HG03354 (cell line): Measurements from ENCODE around the gene PSG7.
"Not testable (repeated sequence)": the region's sequence is repeated elsewhere in the genome, so short reads cannot be mapped to it uniquely, and the experiment has no call there.

Experiments
- ATAC-seq: cut with Tn5 transposase; IDR thresholded peaks from one replicate; pipeline ENCODE4 v1.9.1; 2021; ENCODE audit warnings: mild to moderate bottlenecking; ENCODE audit not compliant: unreplicated experiment, poor library complexity, severe bottlenecking

The PSG7 gene

DNA sequence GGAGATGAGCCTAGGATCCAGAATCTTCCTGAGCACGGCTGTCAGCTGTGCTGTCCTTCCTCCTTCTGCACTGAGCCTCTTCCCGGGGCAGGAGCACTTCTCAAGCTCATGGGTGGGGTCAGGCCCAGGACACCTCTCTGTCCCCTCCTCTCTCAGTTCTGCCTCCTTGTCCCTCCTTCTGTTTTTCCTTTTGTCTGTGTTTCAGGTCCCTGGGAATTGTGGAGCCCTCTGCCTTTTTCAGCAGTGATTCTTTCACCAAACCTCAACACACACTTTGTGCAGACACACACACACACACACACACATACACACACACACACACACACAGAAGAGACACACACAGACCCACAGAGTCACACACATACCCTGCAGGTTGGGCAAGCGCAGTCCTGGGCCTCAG lies at the start of gene PSG7:
Gene PSG7 (minus strand): TSS at position 101 of the 400 bp plus-strand sequence. CDS start 131 bp downstream, outside the sequence.
- ATAC-seq: not testable (repeated sequence)

DNA sequence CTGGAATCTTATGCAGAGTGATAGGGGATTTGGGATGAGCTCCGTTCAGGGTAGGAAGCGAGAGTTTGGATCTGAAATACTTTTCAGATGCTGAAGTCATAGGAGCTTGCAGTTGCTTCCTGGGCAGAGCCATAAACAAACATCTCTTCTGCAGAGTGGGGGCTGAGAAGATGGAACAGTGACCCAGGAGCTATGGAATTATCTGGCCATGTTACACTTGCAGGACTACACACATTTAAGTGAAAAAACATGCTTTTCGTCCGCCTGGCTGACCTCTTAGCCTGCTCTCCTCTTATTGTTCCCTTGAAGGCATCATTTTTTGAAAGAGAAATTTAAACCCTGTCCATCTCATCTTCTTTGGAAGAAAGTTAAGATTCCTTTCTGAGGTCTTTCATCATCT lies 48.6 kb upstream of the PSG7 start:
- ATAC-seq: no peak

- not testable (repeated sequence) for ATAC-seq
Observed at GRCh38 chr19:42982111-42982510, 45.1 kb upstream of the PSG7 start.

- not testable (repeated sequence) for ATAC-seq
Observed at GRCh38 chr19:42971451-42971850, 34.4 kb upstream of the PSG7 start.

DNA sequence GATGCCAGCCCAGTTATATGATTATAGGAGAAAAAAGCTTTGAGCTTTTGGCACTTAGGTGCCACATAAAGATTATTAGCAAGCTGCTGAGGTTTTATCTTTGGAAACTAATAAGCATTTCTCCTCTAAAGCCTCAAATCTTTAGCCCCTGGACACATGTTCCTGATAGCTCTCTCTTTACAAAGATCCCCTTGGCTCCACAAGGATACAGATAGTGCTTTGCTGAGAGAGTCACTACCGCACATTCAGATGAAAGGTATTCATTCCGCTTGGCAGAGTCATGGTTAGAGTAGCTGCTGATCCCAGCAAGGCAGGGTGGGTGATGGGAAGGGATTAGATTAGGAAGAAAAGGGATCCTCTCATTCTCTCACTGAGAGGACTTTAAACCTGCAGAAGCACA lies 28.2 kb upstream of the PSG7 start:
- ATAC-seq: no peak

- no peak for ATAC-seq
Observed at GRCh38 chr19:42961119-42961518, 24.1 kb upstream of the PSG7 start.

DNA sequence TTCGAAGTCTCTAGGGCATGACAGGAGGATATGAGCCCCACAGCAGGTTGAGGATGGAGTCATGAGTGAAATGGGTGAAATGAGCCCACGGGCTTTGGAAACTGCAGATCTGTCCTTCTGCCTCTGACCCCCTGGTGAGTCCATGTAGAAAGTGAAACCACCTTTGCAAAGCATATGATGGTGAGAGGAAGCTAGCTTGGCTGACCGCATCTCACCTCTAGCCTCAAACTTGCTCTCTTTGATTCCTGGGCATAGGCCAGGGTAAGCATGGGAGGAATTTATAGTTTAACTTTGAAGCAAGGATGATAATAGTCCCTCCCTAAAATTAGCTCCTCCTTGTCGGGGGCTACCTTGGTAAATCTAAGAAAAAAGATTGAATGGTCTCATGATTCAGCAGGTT lies 15.1 kb upstream of the PSG7 start:
- not testable (repeated sequence) for ATAC-seq

DNA sequence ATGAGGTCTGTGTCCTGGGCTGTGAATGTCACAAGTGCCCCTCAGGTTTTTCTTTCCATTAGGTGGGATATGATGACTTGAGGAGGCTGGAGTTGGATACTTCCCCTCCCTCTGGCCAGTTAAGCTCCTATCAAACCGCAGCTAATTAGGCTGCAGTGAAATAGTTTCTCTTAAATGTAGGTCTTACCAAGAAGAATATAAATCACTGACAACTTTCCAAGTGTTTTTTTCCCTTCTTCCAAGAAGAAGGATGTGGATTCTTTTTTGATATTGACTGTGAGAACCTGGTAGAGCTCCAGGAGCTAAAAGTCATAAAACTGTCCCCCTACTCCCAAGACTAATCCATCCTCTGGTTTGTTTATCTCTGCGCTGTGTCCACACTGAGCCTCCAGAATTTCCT lies 14.5 kb upstream of the PSG7 start:
- not testable (repeated sequence) for ATAC-seq

GRCh38 chr19:42942187-42942789 lies 5.3 kb upstream of the PSG7 start:
- ATAC-seq: no peak

DNA sequence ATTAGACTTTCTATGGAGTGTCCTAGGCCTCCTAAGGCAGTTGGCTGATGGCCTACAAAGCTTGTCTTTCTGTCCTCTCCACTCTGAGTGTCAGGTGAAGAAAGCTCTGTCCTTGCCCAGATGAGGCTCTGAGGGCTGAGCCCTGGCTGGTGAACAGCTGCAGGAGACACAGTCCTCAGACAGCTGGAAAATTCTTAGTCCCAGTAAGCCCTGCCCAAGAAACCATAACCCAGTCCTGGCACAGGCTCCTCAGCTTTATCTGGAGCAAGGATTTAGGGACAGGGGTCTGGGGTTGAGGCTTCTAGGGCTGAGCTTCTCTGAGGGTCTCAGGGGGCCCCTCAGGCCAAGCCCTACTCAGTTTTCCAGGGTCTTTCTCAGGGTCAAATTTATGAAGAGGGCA lies 2.3 kb downstream of the PSG7 start:
- ATAC-seq: not testable (repeated sequence)

DNA sequence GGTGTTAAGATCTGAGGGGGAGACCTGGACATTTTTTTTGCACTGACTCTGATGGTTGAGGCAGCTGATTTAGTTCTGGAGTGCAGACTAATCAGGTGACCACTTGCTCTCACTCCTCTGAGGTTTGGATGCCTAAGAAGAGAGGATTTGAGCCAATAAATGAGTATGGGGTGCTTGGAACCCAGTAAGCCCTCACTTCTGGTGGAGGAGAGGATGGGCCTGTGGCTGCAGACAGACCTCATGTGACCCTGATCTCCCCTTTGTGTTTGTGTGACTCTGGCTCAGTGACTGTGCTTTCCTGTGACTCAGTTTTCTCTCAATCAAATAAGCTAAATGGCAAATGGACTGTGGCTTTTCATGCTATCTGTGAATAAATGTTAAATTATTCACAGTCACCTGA lies 2.8 kb downstream of the PSG7 start:
- ATAC-seq: not testable (repeated sequence)

DNA sequence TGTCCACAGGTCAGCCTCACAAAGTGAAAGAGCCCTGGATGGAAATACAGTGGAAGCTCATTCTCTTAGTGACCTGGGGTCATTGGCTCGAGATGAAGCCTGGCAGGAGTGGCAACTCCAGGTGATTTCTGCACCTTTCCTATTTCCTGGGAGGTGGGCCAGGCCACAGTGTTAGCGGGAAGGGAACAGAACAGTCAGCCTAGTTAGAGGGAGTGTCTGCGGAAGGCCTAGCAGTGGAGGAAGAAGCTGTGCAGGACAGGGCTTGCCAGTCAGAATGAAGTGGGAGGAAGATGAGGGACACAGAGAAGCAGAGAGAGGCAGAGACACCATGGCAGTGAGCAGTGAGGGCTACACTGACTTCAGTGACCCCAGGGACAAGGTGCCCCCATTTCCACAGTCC lies 3.6 kb downstream of the PSG7 start:
- ATAC-seq: not testable (repeated sequence)

DNA sequence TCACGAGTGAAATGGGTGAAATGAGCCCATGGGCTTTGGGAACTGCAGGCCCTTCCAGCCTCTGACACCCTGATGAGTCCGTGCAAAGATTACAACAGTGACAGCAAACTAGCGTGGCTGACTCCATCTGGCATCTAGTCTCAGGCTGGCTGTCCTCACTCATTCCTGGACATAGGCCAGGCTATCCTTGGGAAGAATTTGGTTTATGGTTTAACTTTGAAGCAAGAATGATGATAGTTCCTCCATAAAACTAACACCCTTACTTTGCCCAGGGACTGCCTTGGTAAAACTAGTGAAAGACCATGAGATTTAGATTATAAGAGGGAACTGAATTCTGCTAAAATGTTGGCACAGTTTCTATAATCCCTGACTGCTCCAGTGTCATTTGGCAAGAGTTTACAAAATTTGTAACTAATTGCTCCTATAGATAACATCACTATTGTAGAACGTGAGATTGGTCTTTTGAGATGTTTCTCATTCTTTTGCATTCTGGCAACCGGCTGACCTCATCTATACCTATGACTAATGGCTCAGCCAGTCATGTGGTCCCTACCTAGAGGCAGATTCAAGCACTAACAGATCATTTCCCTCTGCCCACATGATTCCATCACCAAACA lies 4.4 kb downstream of the PSG7 start:
- not testable (repeated sequence) for ATAC-seq

GRCh38 chr19:42930214-42930613 lies 6.8 kb downstream of the PSG7 start:
- not testable (repeated sequence) for ATAC-seq

DNA sequence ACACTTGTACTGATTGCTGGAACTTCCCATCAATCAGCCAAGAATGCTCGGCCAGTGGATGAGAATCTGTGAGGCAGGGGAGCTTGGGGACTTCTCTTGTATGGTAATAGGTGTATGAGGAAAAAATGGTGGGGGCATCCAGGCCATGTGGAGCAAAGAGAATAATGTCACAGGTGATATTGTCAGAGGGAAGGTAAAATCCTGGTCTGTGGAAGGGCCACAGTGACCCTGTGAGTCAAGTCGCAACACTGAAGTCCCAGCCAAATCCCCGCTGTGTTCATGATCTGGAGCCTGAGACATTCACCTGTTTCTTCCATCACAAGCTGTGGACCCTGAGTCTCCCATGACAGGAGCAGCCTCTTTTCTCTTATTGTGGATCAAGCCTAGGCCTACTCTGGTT lies 8.1 kb downstream of the PSG7 start:
- no peak for ATAC-seq

DNA sequence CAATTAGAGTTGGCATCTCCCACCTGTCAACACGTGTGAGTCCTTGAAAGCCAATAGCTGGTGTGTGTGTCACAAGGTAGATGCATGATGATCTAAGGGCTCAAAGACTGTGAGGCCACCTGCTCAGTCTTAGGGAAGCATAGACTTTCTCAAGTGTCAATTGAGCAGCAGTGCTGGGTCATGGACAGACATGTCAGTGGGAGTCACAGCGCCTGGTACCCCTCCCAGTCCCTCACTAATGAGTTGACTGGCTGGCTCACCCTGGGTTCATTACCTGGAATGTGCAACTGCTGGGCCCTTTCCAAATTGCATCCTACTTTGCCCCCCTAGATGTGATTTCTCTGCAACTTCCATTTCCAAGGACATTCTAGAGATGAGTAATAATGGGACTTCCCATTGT lies 10.2 kb downstream of the PSG7 start:
- ATAC-seq: no peak

GRCh38 chr19:42923106-42923505 lies 13.9 kb downstream of the PSG7 start:
- not testable (repeated sequence) for ATAC-seq

- not testable (repeated sequence) for ATAC-seq
Observed at GRCh38 chr19:42920971-42921370, 16.0 kb downstream of the PSG7 start.

GRCh38 chr19:42919757-42920079 lies 17.3 kb downstream of the PSG7 start:
- no peak for ATAC-seq

GRCh38 chr19:42919070-42919756 lies 17.8 kb downstream of the PSG7 start:
- not testable (repeated sequence) for ATAC-seq

- not testable (repeated sequence) for ATAC-seq
Observed at GRCh38 chr19:42918377-42919069, 18.5 kb downstream of the PSG7 start.
